ENCODE data around the gene MGAT3. TPM values are rescaled to one million over a fixed set of nuclear protein-coding genes. Genes with fewer than 3 reads are reported as not detected.

Gene MGAT3
- total and polyA plus RNA-seq, 9 donors, result 1.7 to 9.6 (median 4.7) TPM

- H3K4me1 ChIP-seq (ENCODE audit: control insufficient read depth, insufficient read depth, low read length), result peaks cover 29% of the 10 kb centered on the region
- no peak for DNase-seq
- H3K4me3 ChIP-seq (ENCODE audit: low read length), result no peak overlapping the region
- no peak overlapping the region for H3K27ac ChIP-seq (ENCODE audit: low read length)
- 68% methylated on average over 18 of the region's 18 CpGs for whole genome bisulfite sequencing (ENCODE audit: insufficient coverage)
- peaks cover 11% of the 10 kb centered on the region for H3K27me3 ChIP-seq (ENCODE audit: control insufficient read depth, insufficient read depth, low read length)
- H3K9me3 ChIP-seq (replicated peaks; ENCODE audit: control insufficient read depth, low read depth, low read length), result no peaks in the 10 kb centered on the region
- H3K36me3 ChIP-seq (ENCODE audit: control insufficient read depth, insufficient read depth, low read length), result peaks cover 34% of the 10 kb centered on the region
Measured at GRCh38 chr22:39434243-39434653, 22.6 kb upstream of the MGAT3 start.

- no peaks in the 10 kb centered on the region for H3K9me3 ChIP-seq (replicated peaks; ENCODE audit: control insufficient read depth, low read depth, low read length)
- DNase-seq, result no peak
- H3K4me1 ChIP-seq (ENCODE audit: control insufficient read depth, insufficient read depth, low read length), result peaks cover 29% of the 10 kb centered on the region
- H3K36me3 ChIP-seq (ENCODE audit: control insufficient read depth, insufficient read depth, low read length), result peaks cover 31% of the 10 kb centered on the region
- no peak overlapping the region for H3K4me3 ChIP-seq (ENCODE audit: low read length)
- H3K27me3 ChIP-seq (ENCODE audit: control insufficient read depth, insufficient read depth, low read length), result peaks cover 13% of the 10 kb centered on the region
- WGBS (ENCODE audit: insufficient coverage), result 76% methylated on average over 2 of the region's 6 CpGs
- H3K27ac ChIP-seq (ENCODE audit: low read length), result no peak overlapping the region
Measured at GRCh38 chr22:39434721-39435120, 22.1 kb upstream of the MGAT3 start.

- Histone ChIP-seq H3K9me3 (replicated peaks; ENCODE audit: control insufficient read depth, low read depth, low read length) (no peaks in the 10 kb centered on the region), H3K4me3 (ENCODE audit: low read length) (no peak overlapping the region), H3K27ac (ENCODE audit: low read length) (no peak overlapping the region), H3K27me3 (ENCODE audit: control insufficient read depth, insufficient read depth, low read length) (peaks cover 13% of the 10 kb centered on the region), H3K36me3 (ENCODE audit: control insufficient read depth, insufficient read depth, low read length) (peaks cover 23% of the 10 kb centered on the region), H3K4me1 (ENCODE audit: control insufficient read depth, insufficient read depth, low read length) (peaks cover 26% of the 10 kb centered on the region)
- no peak for DNase-seq
- no CpG with 5 or more reads among the region's 8 CpGs for WGBS (ENCODE audit: insufficient coverage)
Measured at GRCh38 chr22:39435616-39436015, 21.2 kb upstream of the MGAT3 start.

GRCh38 chr22:39437791-39438704 is 18.8 kb upstream of the MGAT3 start:
- Histone ChIP-seq H3K4me3 (ENCODE audit: low read length) (peak overlapping the region; percentile 19), H3K27me3 (ENCODE audit: control insufficient read depth, insufficient read depth, low read length) (peaks cover 13% of the 10 kb centered on the region), H3K27ac (ENCODE audit: low read length) (no peak overlapping the region), H3K9me3 (replicated peaks; ENCODE audit: control insufficient read depth, low read depth, low read length) (no peaks in the 10 kb centered on the region), H3K36me3 (ENCODE audit: control insufficient read depth, insufficient read depth, low read length) (peaks cover 6% of the 10 kb centered on the region), H3K4me1 (ENCODE audit: control insufficient read depth, insufficient read depth, low read length) (peaks cover 9% of the 10 kb centered on the region)
- WGBS (ENCODE audit: insufficient coverage), result 36% methylated on average over 14 of the region's 16 CpGs
- peak; percentile 59 for DNase-seq

- H3K9me3 ChIP-seq (replicated peaks; ENCODE audit: control insufficient read depth, low read depth, low read length), result no peaks in the 10 kb centered on the region
- H3K27me3 ChIP-seq (ENCODE audit: control insufficient read depth, insufficient read depth, low read length), result peaks cover 13% of the 10 kb centered on the region
- no peak overlapping the region for H3K27ac ChIP-seq (ENCODE audit: low read length)
- peaks cover 4% of the 10 kb centered on the region for H3K36me3 ChIP-seq (ENCODE audit: control insufficient read depth, insufficient read depth, low read length)
- H3K4me3 ChIP-seq (ENCODE audit: low read length), result no peak overlapping the region
- DNase-seq, result no peak
- 90% methylated on average over 4 of the region's 8 CpGs for WGBS (ENCODE audit: insufficient coverage)
- H3K4me1 ChIP-seq (ENCODE audit: control insufficient read depth, insufficient read depth, low read length), result peaks cover 9% of the 10 kb centered on the region
Measured at GRCh38 chr22:39439170-39439569, 17.6 kb upstream of the MGAT3 start.

DNA sequence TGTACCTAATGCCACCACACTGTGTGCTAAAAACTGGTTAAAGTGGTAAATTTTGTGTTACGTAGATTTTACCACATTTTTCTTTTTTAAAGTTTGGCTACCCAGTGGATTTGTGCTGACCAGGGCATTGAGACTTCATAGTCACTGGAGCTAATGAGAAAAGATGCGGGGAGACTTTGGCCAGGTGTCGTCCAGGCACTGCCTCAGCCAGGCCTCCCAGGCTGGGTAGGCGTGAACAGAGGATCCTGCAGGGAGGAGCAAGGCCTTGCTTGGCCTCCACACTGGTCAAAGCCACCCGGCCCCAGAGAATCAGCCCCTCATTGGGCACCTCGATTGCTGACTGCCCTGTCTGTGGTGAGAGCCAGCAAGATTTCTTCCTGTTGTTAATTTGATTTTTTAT is 13.4 kb upstream of the MGAT3 start:
- H3K27ac ChIP-seq (ENCODE audit: low read length), result no peak overlapping the region
- H3K27me3 ChIP-seq (ENCODE audit: control insufficient read depth, insufficient read depth, low read length), result peaks cover 9% of the 10 kb centered on the region
- peaks cover 28% of the 10 kb centered on the region for H3K4me1 ChIP-seq (ENCODE audit: control insufficient read depth, insufficient read depth, low read length)
- no peaks in the 10 kb centered on the region for H3K9me3 ChIP-seq (replicated peaks; ENCODE audit: control insufficient read depth, low read depth, low read length)
- H3K4me3 ChIP-seq (ENCODE audit: low read length), result no peak overlapping the region
- DNase-seq, result no peak
- 79% methylated on average over 4 of the region's 6 CpGs for WGBS (ENCODE audit: insufficient coverage)
- H3K36me3 ChIP-seq (ENCODE audit: control insufficient read depth, insufficient read depth, low read length), result no peaks in the 10 kb centered on the region

DNA sequence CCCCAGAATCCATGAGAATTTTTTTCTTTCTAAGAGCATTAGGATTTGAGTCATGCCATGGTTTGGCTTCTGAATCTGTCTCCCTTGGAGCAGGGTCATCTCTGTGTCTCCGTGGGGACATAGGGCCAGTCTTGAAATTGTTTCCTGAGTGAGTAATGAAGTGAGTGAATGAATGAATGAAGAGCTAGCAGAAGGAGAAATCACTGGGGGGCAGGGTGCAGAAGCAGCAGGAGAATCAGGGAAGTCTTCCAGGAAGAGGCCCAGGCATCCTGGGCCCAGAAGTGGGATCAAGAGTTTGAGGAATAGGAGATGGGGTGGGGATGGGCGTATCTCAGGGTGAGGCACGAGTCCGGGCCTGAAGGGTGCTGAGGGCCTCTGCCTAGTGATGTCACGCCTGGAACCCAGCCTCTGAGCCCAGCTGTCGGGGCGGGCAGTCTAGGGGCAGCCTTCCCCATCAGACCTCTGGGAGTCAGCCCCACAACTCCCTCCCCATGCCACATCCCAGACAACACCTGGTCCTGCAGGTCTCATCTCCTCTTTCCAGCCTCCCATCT is 12.5 kb upstream of the MGAT3 start:
- 52% methylated on average over 3 of the region's 7 CpGs for WGBS (ENCODE audit: insufficient coverage)
- no peak for DNase-seq
- H3K27me3 ChIP-seq (ENCODE audit: control insufficient read depth, insufficient read depth, low read length), result peaks cover 1% of the 10 kb centered on the region

DNA sequence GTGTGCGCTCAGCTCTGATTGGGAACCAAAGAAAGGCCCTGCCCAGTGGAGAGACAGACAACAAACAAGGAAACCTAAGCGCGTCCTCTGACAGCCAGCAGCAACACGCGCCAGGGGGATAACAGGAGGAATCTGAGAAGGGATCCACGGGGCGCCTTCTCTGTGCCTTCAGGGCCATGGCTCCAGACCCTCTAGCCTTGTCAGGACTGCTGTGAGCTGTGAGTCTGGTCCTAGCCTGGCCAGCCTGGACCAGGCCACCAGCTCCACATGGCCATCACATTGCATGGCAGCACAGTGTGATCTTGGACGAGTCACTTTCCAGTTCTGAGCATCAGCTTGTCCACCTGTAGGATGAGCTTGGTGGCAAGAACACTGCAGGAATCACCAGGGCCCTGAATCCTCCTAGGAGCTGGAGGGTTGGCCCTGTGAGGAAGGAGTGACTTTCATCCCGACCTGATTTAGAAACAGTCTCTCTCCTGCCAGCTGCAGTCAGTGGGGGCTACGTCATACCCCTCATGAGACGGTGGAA is 11.8 kb upstream of the MGAT3 start:
- DNase-seq, result no peak
- H3K4me3 ChIP-seq (ENCODE audit: low read length), result no peak overlapping the region
- no peaks in the 10 kb centered on the region for H3K27me3 ChIP-seq (ENCODE audit: control insufficient read depth, insufficient read depth, low read length)
- H3K4me1 ChIP-seq (ENCODE audit: control insufficient read depth, insufficient read depth, low read length), result peaks cover 28% of the 10 kb centered on the region
- H3K9me3 ChIP-seq (replicated peaks; ENCODE audit: control insufficient read depth, low read depth, low read length), result no peaks in the 10 kb centered on the region
- WGBS (ENCODE audit: insufficient coverage), result 81% methylated on average over 11 of the region's 11 CpGs
- no peak overlapping the region for H3K27ac ChIP-seq (ENCODE audit: low read length)
- H3K36me3 ChIP-seq (ENCODE audit: control insufficient read depth, insufficient read depth, low read length), result no peaks in the 10 kb centered on the region

More for the DNA sequence above, 12.5 kb upstream of the MGAT3 start:
- no peak overlapping the region for H3K27ac ChIP-seq (ENCODE audit: low read length)
- no peaks in the 10 kb centered on the region for H3K36me3 ChIP-seq (ENCODE audit: control insufficient read depth, insufficient read depth, low read length)
- H3K4me1 ChIP-seq (ENCODE audit: control insufficient read depth, insufficient read depth, low read length), result peaks cover 28% of the 10 kb centered on the region
- H3K9me3 ChIP-seq (replicated peaks; ENCODE audit: control insufficient read depth, low read depth, low read length), result no peaks in the 10 kb centered on the region
- no peak overlapping the region for H3K4me3 ChIP-seq (ENCODE audit: low read length)

DNA sequence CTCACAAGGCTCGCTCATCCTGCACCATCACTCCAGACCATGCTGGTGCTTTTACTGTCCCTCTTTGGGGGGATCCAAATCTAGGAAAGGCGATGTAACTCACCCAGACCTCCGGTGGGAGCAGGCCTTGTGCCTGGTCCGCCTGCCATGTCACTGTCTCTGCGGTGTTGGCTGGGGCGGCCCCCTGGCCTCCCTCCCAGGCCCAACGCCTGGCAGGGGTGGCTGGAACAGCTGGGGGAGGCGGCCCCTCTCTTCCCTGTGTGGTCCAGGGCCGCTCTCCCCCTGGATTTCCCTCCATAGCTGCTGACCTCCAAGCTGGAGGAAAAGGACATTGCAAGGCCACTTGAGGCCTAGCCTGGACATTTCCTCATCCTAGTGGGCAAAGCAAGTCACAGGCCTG is 11.1 kb upstream of the MGAT3 start:
- 40% methylated on average over 6 of the region's 9 CpGs for WGBS (ENCODE audit: insufficient coverage)
- Histone ChIP-seq H3K4me3 (ENCODE audit: low read length) (no peak overlapping the region), H3K4me1 (ENCODE audit: control insufficient read depth, insufficient read depth, low read length) (peaks cover 28% of the 10 kb centered on the region), H3K36me3 (ENCODE audit: control insufficient read depth, insufficient read depth, low read length) (no peaks in the 10 kb centered on the region), H3K27ac (ENCODE audit: low read length) (peak overlapping the region; percentile 42), H3K9me3 (replicated peaks; ENCODE audit: control insufficient read depth, low read depth, low read length) (no peaks in the 10 kb centered on the region), H3K27me3 (ENCODE audit: control insufficient read depth, insufficient read depth, low read length) (no peaks in the 10 kb centered on the region)
- no peak for DNase-seq

- Histone ChIP-seq H3K4me3 (ENCODE audit: low read length) (no peak overlapping the region), H3K27ac (ENCODE audit: low read length) (no peak overlapping the region), H3K4me1 (ENCODE audit: control insufficient read depth, insufficient read depth, low read length) (peaks cover 28% of the 10 kb centered on the region), H3K36me3 (ENCODE audit: control insufficient read depth, insufficient read depth, low read length) (no peaks in the 10 kb centered on the region), H3K27me3 (ENCODE audit: control insufficient read depth, insufficient read depth, low read length) (no peaks in the 10 kb centered on the region), H3K9me3 (replicated peaks; ENCODE audit: control insufficient read depth, low read depth, low read length) (no peaks in the 10 kb centered on the region)
- no peak for DNase-seq
- 36% methylated on average over 12 of the region's 13 CpGs for WGBS (ENCODE audit: insufficient coverage)
Measured at GRCh38 chr22:39446239-39446721, 10.5 kb upstream of the MGAT3 start.
